Mucosa of descending colon (tissue), 3 donors: ENCODE data around the gene RNF144A. TPM values are rescaled to one million over a fixed set of nuclear protein-coding genes. Genes with fewer than 3 reads are reported as not detected.

ENCODE experiments used
- ATAC-seq: fragments of 200-7000 bp; cut with Tn5 transposase; one replicate; pipeline ENCODE4 v1.9.1; 2020; ENCODE audit warnings: mild to moderate bottlenecking, moderate library complexity
- DNase-seq, 3 donors: peaks; one replicate each; pipeline ENCODE4 v3.0.0-alpha.2; 2020
- H3K36me3 ChIP-seq: fragments of 200-600 bp; one replicate; pipeline ENCODE4 v1.8.0; 2021; ENCODE audit warnings: low read depth, mild to moderate bottlenecking
- H3K4me1 ChIP-seq: fragments of 200-600 bp; one replicate; pipeline ENCODE4 v1.8.0; 2021; ENCODE audit warnings: low read depth, mild to moderate bottlenecking
- H3K4me3 ChIP-seq: fragments of 200-600 bp; one replicate; pipeline ENCODE4 v1.8.0; 2021; ENCODE audit warnings: mild to moderate bottlenecking
- H3K9me3 ChIP-seq: fragments of 200-600 bp; one replicate; pipeline ENCODE4 v1.8.0; 2021; ENCODE audit warnings: mild to moderate bottlenecking
- CTCF ChIP-seq: fragments of 200-600 bp; IDR thresholded peaks from one replicate; pipeline ENCODE4 v1.8.0; 2022; ENCODE audit warnings: antibody characterized with exemption, mild to moderate bottlenecking
- intact Hi-C, 2 donors: fragments of 100-400 bp; cut with DNase I in 1 of 2; cut with micrococcal nuclease in 1 of 2; formaldehyde crosslinking; loops; one replicate each; pipeline versions ENCODE4 v1.11.0 to v1.11.1; 2022; cut with DNase I, micrococcal nuclease
- total RNA-seq, 3 donors: library from RNA; stranded (reverse); fragmentation: NEBNext Ultra II Directional in 2 of 3; extraction: Animal tissue kit (Norgen Biotek cat#: 25700) in 2 of 3; gene quantifications; one replicate each; pipeline versions ENCODE4 v1.2.1 to v1.2.4, GENCODE V29; 2021 to 2023
- donor health status: DM: no; HTN: no; CAD: no; lungs with moderate emphysema.
- donor health status: DM: no; HTN: no; CAD: no.
- donor health status: DM: no; HTN: yes; CAD: no.

RNF144A gene
- total RNA-seq, 3 donors from 2014 or later, result 14.3 to 18.7 (median 18.3) TPM

- Histone ChIP-seq H3K4me3 (no peak overlapping the region), H3K4me1 (peaks cover 3% of the 10 kb centered on the region), H3K36me3 (no peaks in the 10 kb centered on the region), H3K9me3 (no peaks in the 10 kb centered on the region)
- TF ChIP-seq CTCF, result no peak
- ATAC-seq (peak; percentile 69), DNase-seq (peak in 1 of 3 donors; percentile 57)
- intact Hi-C loops, result no loop called here
These were observed 7.5 kb upstream of the RNF144A start for GRCh38 chr2:6909431-6910385.

- no peaks in the 10 kb centered on the region for H3K36me3 ChIP-seq
- DNase-seq, result no peak
- no peak for ATAC-seq
- H3K9me3 ChIP-seq, result no peaks in the 10 kb centered on the region
- H3K4me1 ChIP-seq, result peaks cover 3% of the 10 kb centered on the region
- intact Hi-C loops, result no loop called here
- no peak for TF ChIP-seq CTCF
- H3K4me3 ChIP-seq, result no peak overlapping the region
These were observed 5.5 kb upstream of the RNF144A start for GRCh38 chr2:6911721-6912120.

GRCh38 chr2:6913415-6914157 is 3.6 kb upstream of the RNF144A start:
- Histone ChIP-seq H3K4me1 (peaks cover 3% of the 10 kb centered on the region), H3K9me3 (no peaks in the 10 kb centered on the region), H3K4me3 (no peak overlapping the region), H3K36me3 (no peaks in the 10 kb centered on the region)
- DNase-seq (no peak), ATAC-seq (peak; percentile 31)
- intact Hi-C loops, result no loop called here
- no peak for TF ChIP-seq CTCF

GRCh38 chr2:6914828-6915227 is 2.4 kb upstream of the RNF144A start:
- H3K4me3 ChIP-seq, result no peak overlapping the region
- no peak for TF ChIP-seq CTCF
- H3K36me3 ChIP-seq, result no peaks in the 10 kb centered on the region
- H3K9me3 ChIP-seq, result no peaks in the 10 kb centered on the region
- peaks cover 3% of the 10 kb centered on the region for H3K4me1 ChIP-seq
- no peak for DNase-seq
- ATAC-seq, result peak; percentile 56
- intact Hi-C loops, result no loop called here

GRCh38 chr2:6915399-6915798 is 1.8 kb upstream of the RNF144A start:
- H3K4me1 ChIP-seq, result peaks cover 3% of the 10 kb centered on the region
- no peak overlapping the region for H3K4me3 ChIP-seq
- ATAC-seq (no peak), DNase-seq (no peak)
- TF ChIP-seq CTCF, result no peak
- no peaks in the 10 kb centered on the region for H3K36me3 ChIP-seq
- no peaks in the 10 kb centered on the region for H3K9me3 ChIP-seq
- intact Hi-C loops, result no loop called here
